Measurements from ENCODE around the gene SLC25A21.

SLC25A21 gene

GRCh38 chr14:37045340-37046061, 126.9 kb downstream of the SLC25A21 start:
- TF ChIP-seq SIN3A (IDR thresholded peaks at IDR 0.05; ENCODE audit: borderline replicate concordance, insufficient read depth, low read length) (no peak), FOXP2 (optimal IDR thresholded peaks at IDR 0.05; ENCODE audit: borderline replicate concordance, extremely low read depth, extremely low read length, insufficient read depth) (no peak), POLR2AphosphoS5 (IDR thresholded peaks at IDR 0.05; ENCODE audit: low read depth, low read length) (no peak), TAF1 (IDR thresholded peaks at IDR 0.05; ENCODE audit: borderline replicate concordance, insufficient read depth, low read length) (no peak), REST (IDR thresholded peaks at IDR 0.05; ENCODE audit: insufficient read depth in 1 of 2, low read depth in 2 of 2, low read length in 2 of 2) (no peak)

GRCh38 chr14:37037636-37038387, 134.6 kb downstream of the SLC25A21 start:
- TF ChIP-seq REST (IDR thresholded peaks at IDR 0.05; ENCODE audit: insufficient read depth in 1 of 2, low read depth in 2 of 2, low read length in 2 of 2) (no peak), FOXP2 (optimal IDR thresholded peaks at IDR 0.05; ENCODE audit: borderline replicate concordance, extremely low read depth, extremely low read length, insufficient read depth) (no peak), SIN3A (IDR thresholded peaks at IDR 0.05; ENCODE audit: borderline replicate concordance, insufficient read depth, low read length) (no peak), POLR2AphosphoS5 (IDR thresholded peaks at IDR 0.05; ENCODE audit: low read depth, low read length) (no peak), TAF1 (IDR thresholded peaks at IDR 0.05; ENCODE audit: borderline replicate concordance, insufficient read depth, low read length) (no peak)

- TF ChIP-seq SIN3A (IDR thresholded peaks at IDR 0.05; ENCODE audit: borderline replicate concordance, insufficient read depth, low read length) (no peak), FOXP2 (optimal IDR thresholded peaks at IDR 0.05; ENCODE audit: borderline replicate concordance, extremely low read depth, extremely low read length, insufficient read depth) (no peak), REST (IDR thresholded peaks at IDR 0.05; ENCODE audit: insufficient read depth in 1 of 2, low read depth in 2 of 2, low read length in 2 of 2) (no peak), POLR2AphosphoS5 (IDR thresholded peaks at IDR 0.05; ENCODE audit: low read depth, low read length) (no peak), TAF1 (IDR thresholded peaks at IDR 0.05; ENCODE audit: borderline replicate concordance, insufficient read depth, low read length) (no peak)
These were observed 135.6 kb downstream of the SLC25A21 start for GRCh38 chr14:37036669-37037341.

- TF ChIP-seq FOXP2 (optimal IDR thresholded peaks at IDR 0.05; ENCODE audit: borderline replicate concordance, extremely low read depth, extremely low read length, insufficient read depth): no peak
- TF ChIP-seq POLR2AphosphoS5 (IDR thresholded peaks at IDR 0.05; ENCODE audit: low read depth, low read length): no peak
- no peak for TF ChIP-seq REST (IDR thresholded peaks at IDR 0.05; ENCODE audit: insufficient read depth in 1 of 2, low read depth in 2 of 2, low read length in 2 of 2)
- no peak for TF ChIP-seq TAF1 (IDR thresholded peaks at IDR 0.05; ENCODE audit: borderline replicate concordance, insufficient read depth, low read length)
- TF ChIP-seq SIN3A (IDR thresholded peaks at IDR 0.05; ENCODE audit: borderline replicate concordance, insufficient read depth, low read length): no peak
These were observed 137.0 kb downstream of the SLC25A21 start for GRCh38 chr14:37035401-37035800.
